ENCODE measurements around the gene HS3ST1.

- no peak for TF ChIP-seq POLR2A (IDR thresholded peaks at IDR 0.05; ENCODE audit: low read length)
- no peak for TF ChIP-seq GATA1 (IDR thresholded peaks at IDR 0.05; ENCODE audit: low read depth, low read length)
Measured at GRCh38 chr4:11404431-11404830, 24.3 kb downstream of the HS3ST1 start.
